Brain pericyte (primary cell): ENCODE results near the gene TTLL9.
"Not testable (repeated sequence)": the region's sequence is repeated elsewhere in the genome, so short reads cannot be mapped to it uniquely, and the experiment has no call there.

Experiments used
- DNase-seq: peaks from one replicate; pipeline ENCODE4 v3.0.0-alpha.2; 2012; ENCODE audit warnings: low read depth, low spot score

The TTLL9 gene, protein sequence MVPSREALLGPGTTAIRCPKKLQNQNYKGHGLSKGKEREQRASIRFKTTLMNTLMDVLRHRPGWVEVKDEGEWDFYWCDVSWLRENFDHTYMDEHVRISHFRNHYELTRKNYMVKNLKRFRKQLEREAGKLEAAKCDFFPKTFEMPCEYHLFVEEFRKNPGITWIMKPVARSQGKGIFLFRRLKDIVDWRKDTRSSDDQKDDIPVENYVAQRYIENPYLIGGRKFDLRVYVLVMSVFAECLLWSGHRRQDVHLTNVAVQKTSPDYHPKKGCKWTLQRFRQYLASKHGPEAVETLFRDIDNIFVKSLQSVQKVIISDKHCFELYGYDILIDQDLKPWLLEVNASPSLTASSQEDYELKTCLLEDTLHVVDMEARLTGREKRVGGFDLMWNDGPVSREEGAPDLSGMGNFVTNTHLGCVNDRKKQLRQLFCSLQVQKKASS

DNA sequence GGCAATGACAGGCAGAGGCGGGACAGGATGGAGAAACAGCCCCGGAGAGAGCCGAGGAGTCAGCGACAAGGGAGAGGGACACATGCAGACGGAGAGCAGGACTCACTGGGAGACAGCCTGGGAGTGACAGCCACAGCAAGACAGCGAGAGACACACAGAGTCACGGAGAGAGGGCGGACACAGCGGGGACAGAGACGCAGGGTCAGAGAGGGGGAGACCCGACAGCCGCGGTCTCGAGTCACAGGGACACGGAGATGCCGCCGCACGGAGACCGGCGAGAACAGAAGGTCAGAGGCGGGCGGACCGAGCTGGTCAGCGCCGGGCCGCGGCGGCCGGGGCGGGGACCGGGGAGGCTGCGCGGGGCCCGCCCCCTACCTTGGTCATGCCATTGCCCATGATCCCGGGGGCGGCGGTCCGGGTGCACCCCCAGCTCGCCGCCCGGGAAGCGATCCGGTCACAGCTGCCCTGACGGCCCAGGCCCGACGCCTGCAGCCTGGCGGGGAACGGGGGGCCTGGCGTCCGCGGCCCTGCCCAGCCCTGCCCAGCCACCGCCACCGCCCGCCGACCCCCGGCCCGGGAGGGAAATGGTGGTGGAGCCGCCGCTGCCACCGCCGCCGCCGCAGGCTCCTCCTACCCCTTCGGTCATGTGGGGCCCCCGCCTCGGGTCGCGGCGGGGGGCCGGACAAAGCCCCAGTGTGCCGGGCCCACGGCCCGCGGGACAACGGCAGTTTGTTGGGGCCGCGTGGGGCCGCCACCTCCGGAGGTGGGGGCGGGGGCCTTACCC, at the start of gene TTLL9, which contains the start of gene DUSP15:
Gene TTLL9, plus strand, starts transcription at position 693 of the 784 bp plus-strand sequence. CDS start 493 bp downstream, outside the sequence.
Gene DUSP15, minus strand, starts transcription at position 586 of the 784 bp plus-strand sequence. Its CDS starts 190 bp downstream, at position 396.
- no peak for DNase-seq

DNA sequence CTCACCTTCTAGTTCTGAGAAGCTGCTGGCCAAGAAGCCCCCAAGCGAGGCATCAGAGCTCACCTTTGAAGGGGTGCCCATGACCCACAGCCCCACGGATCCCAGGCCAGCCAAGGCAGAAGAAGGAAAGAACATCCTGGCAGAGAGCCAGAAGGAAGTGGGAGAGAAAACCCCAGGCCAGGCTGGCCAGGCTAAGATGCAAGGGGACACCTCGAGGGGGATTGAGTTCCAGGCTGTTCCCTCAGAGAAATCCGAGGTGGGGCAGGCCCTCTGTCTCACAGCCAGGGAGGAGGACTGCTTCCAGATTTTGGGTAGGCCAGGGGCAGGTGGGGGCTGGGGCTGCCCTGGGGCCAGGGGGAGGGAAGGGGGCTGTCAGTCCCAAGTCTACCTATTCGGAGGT, 49.0 kb upstream of the TTLL9 start:
- DNase-seq: no peak

- DNase-seq: no peak
Measured at GRCh38 chr20:31822421-31823330, 47.8 kb upstream of the TTLL9 start.

DNA sequence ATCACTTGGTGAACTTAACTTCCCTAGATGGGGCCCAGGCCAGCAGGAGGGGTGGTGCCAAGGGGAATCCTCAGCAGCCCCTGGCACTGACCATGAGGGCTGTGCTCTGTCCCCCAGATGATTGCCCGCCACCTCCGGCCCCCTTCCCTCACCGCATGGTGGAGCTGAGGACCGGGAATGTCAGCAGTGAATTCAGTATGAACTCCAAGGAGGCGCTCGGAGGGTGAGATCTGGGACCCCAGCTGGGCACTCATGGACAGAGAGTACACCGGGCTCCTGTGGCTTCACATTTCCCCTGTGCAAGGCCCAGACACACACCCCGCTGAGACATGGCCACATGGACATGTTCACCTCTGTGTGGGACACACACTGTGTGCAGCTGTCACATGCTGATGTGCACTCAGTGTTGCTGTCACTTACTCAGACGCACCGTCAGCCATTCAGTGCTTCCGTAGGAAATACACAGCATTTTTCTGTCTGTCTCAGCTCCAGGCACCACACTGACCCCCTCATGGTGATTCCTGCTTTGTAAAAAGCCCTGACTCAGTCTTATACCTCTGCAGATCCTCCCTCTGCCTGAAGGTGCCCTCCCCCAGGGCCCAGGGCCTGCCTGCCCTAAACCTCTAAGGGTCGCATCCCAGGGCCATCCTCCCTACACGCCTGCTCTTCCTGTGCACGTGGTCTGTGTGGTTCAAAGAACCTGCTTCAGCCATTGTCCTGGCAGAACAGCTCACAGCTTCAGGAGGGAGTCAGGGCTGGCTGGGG, 46.9 kb upstream of the TTLL9 start:
- no peak for DNase-seq

DNA sequence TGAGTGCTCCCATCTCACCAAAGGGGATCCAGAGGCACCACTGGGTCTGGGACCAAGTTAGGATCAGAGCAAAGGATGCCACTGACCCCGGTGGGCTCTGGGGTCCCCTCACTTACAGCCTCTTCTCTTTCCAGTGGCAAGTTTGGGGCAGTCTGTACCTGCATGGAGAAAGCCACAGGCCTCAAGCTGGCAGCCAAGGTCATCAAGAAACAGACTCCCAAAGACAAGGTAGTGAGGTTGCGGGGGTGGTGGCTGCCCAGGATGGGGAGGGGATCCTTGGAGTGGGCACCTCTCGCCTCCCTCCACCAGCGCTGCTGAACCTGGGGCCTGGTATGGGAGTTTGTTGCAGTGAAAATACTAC, 46.3 kb upstream of the TTLL9 start:
- no peak for DNase-seq

DNA sequence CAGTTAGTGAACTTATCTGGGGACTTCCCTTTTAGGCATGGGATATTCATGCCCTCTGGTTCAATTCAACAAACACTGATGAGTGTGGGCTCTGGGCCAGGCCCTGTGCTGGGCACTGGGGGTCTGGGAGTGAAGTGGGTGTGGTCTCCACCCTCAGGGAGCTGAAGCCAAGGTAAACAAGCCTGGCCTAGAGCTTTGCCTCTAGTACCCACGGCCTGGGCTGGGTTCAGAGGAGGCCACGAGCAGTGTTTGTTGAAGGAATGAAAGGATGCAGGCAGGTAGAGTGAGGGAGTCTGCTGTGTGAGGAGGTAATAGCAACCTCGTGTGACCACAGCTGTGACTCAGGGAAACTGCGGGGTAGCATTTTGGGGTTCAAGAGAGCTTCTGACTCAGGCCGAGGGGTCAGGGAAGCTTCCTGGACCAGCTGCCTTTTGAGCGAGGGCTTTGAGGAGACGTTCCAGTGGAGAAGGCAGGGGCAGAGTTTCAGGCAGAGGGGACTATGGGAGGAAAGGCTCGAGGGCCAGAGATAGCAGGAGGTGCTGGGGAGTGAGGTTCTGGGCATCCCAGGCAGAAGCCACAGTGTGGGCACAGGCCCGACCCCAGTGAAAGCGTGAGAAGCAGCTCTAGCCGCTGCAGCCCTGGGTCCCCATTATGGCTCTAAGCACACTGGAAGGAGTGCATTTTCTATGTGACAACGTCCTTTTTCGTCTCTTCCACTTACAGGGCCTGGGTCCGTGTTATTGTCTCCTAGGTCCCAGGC, 45.7 kb upstream of the TTLL9 start:
- no peak for DNase-seq

- no peak for DNase-seq
Measured at GRCh38 chr20:31826074-31826473, 44.4 kb upstream of the TTLL9 start.

- no peak for DNase-seq
Measured at GRCh38 chr20:31827059-31827458, 43.4 kb upstream of the TTLL9 start.

DNA sequence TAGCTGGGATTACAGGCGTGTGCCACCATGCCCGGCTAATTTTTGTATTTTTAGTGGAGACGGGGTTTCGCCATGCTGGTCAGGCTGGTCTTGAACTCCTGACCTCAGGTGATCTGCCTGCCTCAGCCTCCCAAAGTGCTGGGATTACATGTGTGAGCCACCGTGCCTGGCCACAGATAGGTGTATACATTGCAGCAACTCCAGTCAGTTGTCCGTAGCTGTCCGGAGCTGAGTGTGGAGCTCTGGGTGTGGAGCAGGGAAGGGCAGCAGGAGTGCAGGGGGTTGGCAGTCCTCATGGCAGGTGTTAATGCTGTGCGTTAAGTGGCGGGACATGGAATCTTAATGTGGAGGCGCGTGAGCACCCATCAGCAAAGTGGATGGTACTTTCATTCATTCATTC, 42.4 kb upstream of the TTLL9 start:
- DNase-seq: not testable (repeated sequence)

DNA sequence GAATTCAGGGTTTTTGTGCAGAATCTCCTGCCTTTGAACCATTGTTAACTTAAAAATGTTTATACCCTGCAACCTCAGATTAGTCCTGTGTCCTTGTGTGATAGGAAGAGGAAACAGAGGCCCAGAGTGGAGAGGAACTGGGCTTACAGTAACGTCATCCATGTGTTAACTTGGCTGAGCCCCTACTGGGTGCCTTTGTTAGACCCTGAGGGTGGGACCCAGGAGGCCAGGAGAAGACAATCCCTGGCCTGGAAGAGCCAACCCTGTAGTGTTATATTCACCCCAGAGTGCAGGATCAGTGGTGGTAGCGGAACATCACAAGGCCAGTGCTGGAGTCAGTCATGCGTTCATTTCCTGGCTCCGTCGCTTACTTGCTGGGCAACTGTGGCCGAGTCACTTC, 40.7 kb upstream of the TTLL9 start:
- no peak for DNase-seq

DNA sequence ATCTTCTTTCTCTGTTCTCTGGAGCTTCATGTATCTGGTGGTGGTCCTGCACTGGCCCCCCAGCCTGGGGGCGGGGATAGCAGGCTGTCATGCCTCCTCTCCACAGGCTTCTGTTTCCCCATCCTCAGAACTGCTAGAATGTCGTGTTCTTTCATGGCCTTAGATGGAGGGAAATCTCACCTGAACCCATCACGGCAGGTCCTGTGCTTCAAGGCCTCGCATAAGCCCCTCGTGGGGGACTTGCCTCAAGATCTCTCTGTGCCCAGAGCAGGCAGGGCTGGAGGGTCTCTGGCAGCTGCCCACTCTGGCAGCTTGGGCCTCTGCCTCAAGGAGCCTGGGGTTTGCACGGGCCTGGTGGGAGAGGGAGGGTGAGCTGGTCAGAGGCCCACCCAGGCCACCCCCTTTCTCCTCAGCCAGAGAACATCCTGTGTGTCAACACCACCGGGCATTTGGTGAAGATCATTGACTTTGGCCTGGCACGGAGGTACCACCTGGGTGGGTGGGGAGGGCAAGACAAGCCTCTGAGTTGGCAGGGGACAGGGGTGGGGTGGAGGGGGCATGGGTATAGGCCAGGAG, 39.9 kb upstream of the TTLL9 start:
- DNase-seq: no peak

DNA sequence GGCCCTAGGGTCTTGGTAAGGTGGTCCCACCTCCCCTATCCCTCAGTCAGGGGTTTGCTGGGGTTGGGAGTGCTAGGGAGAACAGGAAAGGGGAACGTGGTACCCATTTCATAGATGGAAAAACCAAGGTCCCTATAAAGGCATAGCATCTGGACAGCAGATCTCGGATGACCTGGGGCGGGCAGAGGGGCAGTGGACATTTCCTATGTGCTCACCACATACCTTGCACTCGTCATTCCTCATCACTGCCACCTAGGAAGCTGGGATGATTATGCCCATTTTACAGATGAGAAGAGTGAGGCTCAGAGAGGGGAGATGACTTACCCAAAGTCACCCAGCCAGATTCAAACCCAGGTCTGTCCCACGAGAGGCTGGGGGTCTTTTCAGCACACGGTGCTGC, 39.2 kb upstream of the TTLL9 start:
- no peak for DNase-seq

- no peak for DNase-seq
Measured at GRCh38 chr20:31831771-31832306, 38.6 kb upstream of the TTLL9 start.

DNA sequence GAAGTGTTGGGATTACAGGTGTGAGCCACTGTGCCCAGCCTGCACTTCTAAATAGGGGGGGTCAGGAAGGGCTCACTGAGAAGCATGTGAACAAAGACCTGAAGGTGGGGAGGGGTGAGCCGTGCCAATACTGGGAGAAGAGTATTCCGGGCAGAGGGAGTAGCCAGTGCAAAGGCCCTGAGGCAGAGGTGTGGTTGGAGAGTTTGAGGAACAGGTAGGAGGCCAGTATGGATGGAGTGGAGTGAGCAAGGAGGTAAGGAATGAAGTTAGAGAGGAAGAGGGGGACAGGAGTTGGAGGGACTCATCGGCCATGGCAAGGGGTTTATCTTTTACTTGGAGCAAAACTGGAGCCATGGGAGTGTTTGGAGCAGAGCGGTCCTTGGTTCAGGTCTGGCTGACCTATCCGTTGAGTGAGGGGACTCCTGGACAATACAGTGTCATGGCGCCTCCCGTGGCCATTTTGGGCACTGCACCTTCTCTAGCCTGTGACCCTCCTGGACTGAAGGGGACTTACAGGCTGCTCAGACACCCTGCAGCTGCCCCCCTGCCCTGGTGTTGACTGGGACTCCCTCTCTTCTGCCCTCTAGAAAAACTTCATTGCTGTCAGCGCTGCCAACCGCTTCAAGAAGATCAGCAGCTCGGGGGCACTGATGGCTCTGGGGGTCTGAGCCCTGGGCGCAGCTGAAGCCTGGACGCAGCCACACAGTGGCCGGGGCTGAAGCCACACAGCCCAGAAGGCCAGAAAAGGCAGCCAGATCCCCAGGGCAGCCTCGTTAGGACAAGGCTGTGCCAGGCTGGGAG, 37.1 kb upstream of the TTLL9 start:
- no peak for DNase-seq

GRCh38 chr20:31833931-31834521, 36.4 kb upstream of the TTLL9 start:
- no peak for DNase-seq

DNA sequence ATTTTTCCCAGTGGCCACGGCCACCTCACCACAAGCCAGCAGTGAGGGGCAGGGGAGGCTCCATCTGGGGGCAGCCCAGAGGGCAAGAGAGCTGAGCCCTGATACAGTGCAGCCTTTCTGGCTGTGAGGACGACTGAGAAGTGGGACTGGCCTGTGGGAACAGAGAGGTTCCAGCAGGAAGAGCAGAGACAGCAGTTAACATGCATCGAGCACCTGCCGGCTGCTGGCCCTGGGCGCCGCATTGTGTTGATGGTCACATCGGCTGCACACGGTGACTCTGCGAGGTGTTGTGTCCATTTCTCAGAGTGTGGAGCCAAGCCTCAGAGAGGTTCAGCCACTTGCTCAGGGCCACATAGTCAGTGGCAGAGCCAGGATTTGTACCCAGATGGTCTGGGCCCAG, 34.9 kb upstream of the TTLL9 start:
- DNase-seq: no peak

- peak; percentile 74 for DNase-seq
Measured at GRCh38 chr20:31835977-31836852, 34.2 kb upstream of the TTLL9 start.
